ENCODE results near the gene RAB31.
"Not testable (repeated sequence)": the region's sequence is repeated elsewhere in the genome, so short reads cannot be mapped to it uniquely, and the experiment has no call there.

Gene RAB31

GRCh38 chr18:9848170-9848879 lies 140.2 kb downstream of the RAB31 start:
- no peak for DNase-seq

GRCh38 chr18:9849407-9850283 lies 141.5 kb downstream of the RAB31 start:
- peak; percentile 46 for DNase-seq

GRCh38 chr18:9850309-9850708 lies 142.2 kb downstream of the RAB31 start:
- DNase-seq: no peak

DNA sequence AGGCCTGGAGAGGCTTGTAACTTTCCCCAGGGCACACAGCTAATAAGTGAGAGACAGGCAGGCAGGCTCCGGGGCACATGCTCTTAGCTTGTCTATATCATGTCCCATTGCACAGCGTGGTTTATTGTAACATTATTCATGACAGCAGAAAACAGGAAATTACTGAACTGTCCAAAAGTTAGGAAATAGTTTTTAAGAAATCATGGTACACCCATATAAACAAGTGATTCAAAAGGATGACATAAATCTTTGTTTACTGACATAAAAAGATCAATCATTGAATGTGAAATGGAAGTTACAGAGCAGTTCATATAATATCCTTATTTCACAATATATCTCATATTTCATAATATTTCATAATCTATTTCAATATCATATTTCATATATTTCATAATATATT lies 143.4 kb downstream of the RAB31 start:
- peak; percentile 19 for DNase-seq

DNA sequence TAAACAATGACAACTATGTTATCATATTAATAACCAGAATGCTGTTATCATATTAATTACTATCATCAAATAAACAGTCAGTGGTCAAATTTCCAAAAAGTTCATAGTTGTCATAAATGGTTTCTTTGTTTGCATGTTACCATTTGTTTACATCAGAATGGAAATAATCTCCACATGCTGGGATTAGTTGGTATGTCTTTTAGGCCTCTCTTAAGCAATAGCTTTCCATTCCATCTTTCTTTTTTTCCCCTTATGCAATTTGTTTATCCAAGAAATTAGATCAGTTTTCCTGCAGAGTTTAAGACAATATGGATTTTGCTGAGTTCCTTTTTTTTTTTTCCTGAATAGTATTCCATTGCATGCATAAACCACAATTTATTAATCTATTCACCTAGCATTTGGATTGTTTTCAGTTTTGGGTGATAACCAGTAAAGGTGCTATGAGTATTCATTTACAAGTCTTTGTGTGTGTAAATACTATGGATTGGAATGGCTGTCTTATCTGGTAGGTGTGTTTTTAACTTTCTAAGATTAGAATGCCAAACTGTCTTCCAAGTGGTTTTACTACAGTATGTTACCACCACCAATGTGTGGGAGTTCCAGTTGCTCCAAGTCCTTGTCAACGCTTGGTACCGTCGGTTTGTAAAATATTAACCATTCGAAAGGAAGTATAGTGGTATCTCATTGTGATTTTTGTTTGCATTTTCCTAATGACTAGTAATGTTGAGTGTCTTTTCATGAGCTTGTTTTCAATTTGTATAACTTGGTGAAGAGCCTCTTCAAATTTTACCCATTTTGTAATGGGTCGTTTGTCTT lies 144.4 kb downstream of the RAB31 start:
- DNase-seq: no peak

- DNase-seq: no peak
These were observed 146.9 kb downstream of the RAB31 start for GRCh38 chr18:9854801-9855676.

DNA sequence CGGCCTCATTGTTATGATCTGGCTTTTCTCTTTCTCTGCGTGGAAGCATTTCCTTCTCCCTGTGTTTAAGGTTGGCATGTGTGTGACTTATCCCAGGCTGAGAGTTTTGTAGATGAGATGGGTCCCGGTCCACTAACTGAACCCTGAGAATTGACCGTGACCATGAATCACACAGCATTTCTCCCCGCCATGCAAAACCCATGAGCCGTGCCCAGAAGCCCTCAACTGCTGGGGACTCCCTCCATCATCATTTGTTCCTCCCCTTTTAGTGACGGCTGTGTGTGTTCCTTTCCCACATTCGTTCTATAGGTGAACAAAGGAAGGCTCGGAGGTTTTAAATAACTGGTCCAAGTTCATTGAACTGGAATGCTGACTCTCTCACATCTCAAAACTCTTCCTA lies 147.6 kb downstream of the RAB31 start:
- no peak for DNase-seq

- no peak for DNase-seq
These were observed 148.0 kb downstream of the RAB31 start for GRCh38 chr18:9856092-9856491.

- DNase-seq: not testable (repeated sequence)
These were observed 149.4 kb downstream of the RAB31 start for GRCh38 chr18:9857479-9857998.

- DNase-seq: no peak
These were observed 150.5 kb downstream of the RAB31 start for GRCh38 chr18:9858642-9859041.

GRCh38 chr18:9859232-9859631 lies 151.1 kb downstream of the RAB31 start:
- no peak for DNase-seq

- no peak for DNase-seq
These were observed 152.6 kb downstream of the RAB31 start for GRCh38 chr18:9860682-9861081.

GRCh38 chr18:9861157-9861556 lies 153.1 kb downstream of the RAB31 start:
- DNase-seq: no peak

GRCh38 chr18:9861933-9862332 lies 153.8 kb downstream of the RAB31 start:
- no peak for DNase-seq

DNA sequence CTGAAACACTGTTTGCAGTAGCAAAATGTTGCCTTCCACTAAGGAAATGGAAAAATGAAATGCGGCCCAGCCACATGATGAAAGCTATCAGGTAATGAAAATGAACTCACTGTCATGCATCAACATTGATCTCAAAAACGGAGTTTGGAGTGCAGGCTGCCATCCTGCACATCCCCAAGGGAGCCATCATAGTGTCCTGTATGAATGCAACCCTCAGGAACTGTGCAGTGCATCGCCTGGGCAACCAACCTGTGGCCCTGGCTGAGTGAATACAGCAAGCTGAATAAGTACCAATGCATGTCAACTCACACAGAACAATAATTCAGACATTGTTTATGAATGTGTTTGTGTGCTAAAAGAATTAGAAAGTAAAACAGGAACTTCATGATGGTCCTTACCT lies 154.6 kb downstream of the RAB31 start:
- no peak for DNase-seq

- DNase-seq: no peak
These were observed 155.2 kb downstream of the RAB31 start for GRCh38 chr18:9863282-9863681.

DNA sequence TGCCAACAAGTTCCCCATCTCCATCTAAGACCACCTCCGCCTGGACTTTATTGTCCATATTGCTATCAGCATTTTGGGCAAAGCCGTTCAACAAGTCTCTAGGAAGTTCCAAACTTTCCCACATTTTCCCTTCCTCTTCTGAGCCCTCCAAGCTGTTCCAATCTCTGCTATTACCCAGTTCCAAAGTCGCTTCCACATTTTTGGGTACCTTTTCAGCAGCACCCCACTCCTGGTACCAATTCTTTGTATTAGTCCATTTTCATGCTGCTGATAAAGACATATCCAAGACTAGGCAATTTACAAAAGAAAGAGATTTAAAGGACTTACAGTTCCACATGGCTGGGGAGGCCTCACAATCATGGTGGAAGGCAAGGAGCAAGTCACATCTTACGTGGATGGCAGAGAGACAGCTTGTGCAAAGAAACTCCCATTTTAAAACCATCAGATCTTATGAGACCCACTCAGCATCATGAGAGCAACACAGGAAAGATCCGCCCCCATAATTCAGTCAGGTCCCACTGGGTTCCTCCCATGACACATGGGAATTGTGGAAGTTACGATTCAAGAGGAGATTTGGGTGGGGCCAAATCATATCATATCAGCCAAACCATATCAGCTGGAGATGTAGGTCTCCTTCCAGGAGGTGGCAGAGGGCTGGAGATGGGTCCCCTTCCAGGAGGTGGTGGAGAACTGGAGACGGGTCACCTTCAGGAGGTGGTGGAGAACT lies 157.8 kb downstream of the RAB31 start:
- DNase-seq: no peak

- no peak for DNase-seq
These were observed 158.5 kb downstream of the RAB31 start for GRCh38 chr18:9866627-9867026.

- no peak for DNase-seq
These were observed 159.0 kb downstream of the RAB31 start for GRCh38 chr18:9867071-9867594.

GRCh38 chr18:9868857-9869714 lies 161.0 kb downstream of the RAB31 start:
- DNase-seq: no peak
